HL-60 (cell line): ENCODE measurements around the gene RFX7.

Experiments
- DNase-seq, 2 experiments: peaks; one replicate each; pipeline ENCODE4 v3.0.0-alpha.2; 2010 to 2020; ENCODE audit warnings: low read depth in 1 of 2, low spot score in 1 of 2
- H3K27ac ChIP-seq: fragments of 250-450 bp; sonication (Bioruptor Pico); replicated peaks from 2 replicates; pipeline ENCODE4 v1.5.1; 2020; ENCODE audit warnings: mild to moderate bottlenecking, moderate library complexity
- H3K27me3 ChIP-seq: fragments of 250-450 bp; sonication (Bioruptor Pico); 2 replicates; pipeline ENCODE4 v1.5.1; 2021; ENCODE audit warnings: mild to moderate bottlenecking, moderate library complexity; ENCODE audit not compliant: insufficient read depth, poor library complexity, severe bottlenecking
- H3K4me3 ChIP-seq: replicated peaks from 2 replicates; pipeline ENCODE4 v1.5.1; 2011; ENCODE audit warnings: mild to moderate bottlenecking, control low read depth, low read length; ENCODE audit not compliant: insufficient read depth
- CTCF ChIP-seq: IDR thresholded peaks from one replicate; pipeline ENCODE4 v1.5.1; 2011; ENCODE audit warnings: low read length, control low read depth, inconsistent platforms; ENCODE audit not compliant: insufficient read depth
- GABPA ChIP-seq: IDR thresholded peaks from 2 replicates; pipeline ENCODE4 v1.6.1; 2012; ENCODE audit warnings: low read depth
- POLR2AphosphoS5 ChIP-seq: IDR thresholded peaks from 2 replicates; pipeline ENCODE4 v1.6.1; 2012; ENCODE audit warnings: low read depth
- REST ChIP-seq: IDR thresholded peaks from 2 replicates; pipeline ENCODE4 v1.6.1; 2012; ENCODE audit warnings: low read depth; ENCODE audit not compliant: insufficient replicate concordance
- SPI1 ChIP-seq: IDR thresholded peaks from 2 replicates; pipeline ENCODE4 v1.6.1; 2012; ENCODE audit warnings: low read depth, mild to moderate bottlenecking, borderline replicate concordance

Gene RFX7

GRCh38 chr15:56056626-56057025, 187.1 kb downstream of the RFX7 start:
- Histone ChIP-seq H3K27me3 (no peaks in the 10 kb centered on the region), H3K27ac (no peak overlapping the region), H3K4me3 (no peak overlapping the region)
- TF ChIP-seq GABPA (no peak), POLR2AphosphoS5 (no peak), REST (no peak), SPI1 (no peak), CTCF (no peak)
- DNase-seq = no peak

- H3K27ac ChIP-seq = no peak overlapping the region
Measured at GRCh38 chr15:56053046-56053400, 190.7 kb downstream of the RFX7 start.

More at GRCh38 chr15:56053046-56053400, 190.7 kb downstream of the RFX7 start:
- Histone ChIP-seq H3K4me3 (no peak overlapping the region), H3K27me3 (no peaks in the 10 kb centered on the region)
- no peak for DNase-seq
- TF ChIP-seq CTCF (no peak), GABPA (no peak), POLR2AphosphoS5 (no peak), SPI1 (no peak), REST (no peak)
